ENCODE data around the gene RWDD1. TPM values are rescaled to one million over a fixed set of nuclear protein-coding genes. Genes with fewer than 3 reads are reported as not detected.

The RWDD1 gene
- total RNA-seq, 1 experiment from 2014 or later: 52.3 TPM

- H3K9me3 ChIP-seq (ENCODE audit: low read depth, low read length, poor library complexity, severe bottlenecking): no peaks in the 10 kb centered on the region
- no TSS peak for BruUV-seq (replicated peaks)
- no peak overlapping the region for H3K27ac ChIP-seq (ENCODE audit: low read depth, low read length, poor library complexity, severe bottlenecking)
- DNase-seq (ENCODE audit: low spot score): no peak
- no peaks in the 10 kb centered on the region for H3K27me3 ChIP-seq (replicated peaks; ENCODE audit: insufficient read depth, low read depth, low read length, poor library complexity)
- intact Hi-C loops (cut with micrococcal nuclease; ENCODE audit: unreplicated experiment): no loop called here
- H3K36me3 ChIP-seq (ENCODE audit: insufficient read depth, low read length, poor library complexity, severe bottlenecking): peaks cover 13% of the 10 kb centered on the region
- TF ChIP-seq CTCF (conservative IDR thresholded peaks at IDR 0.05; ENCODE audit: low read depth, low read length): no peak
- TF ChIP-seq EZH2 (IDR thresholded peaks at IDR 0.05; ENCODE audit: borderline replicate concordance, low read depth, low read length, poor library complexity, severe bottlenecking): no peak
- ChIA-PET CTCF (no interaction called here), POLR2A (ENCODE audit: low non-redundant PET) (no interaction called here)
- no peak overlapping the region for H3K4me3 ChIP-seq (ENCODE audit: low read depth, low read length, poor library complexity, severe bottlenecking)
- peaks cover 8% of the 10 kb centered on the region for H3K4me1 ChIP-seq (ENCODE audit: insufficient read depth, low read length, poor library complexity, severe bottlenecking)
Observed at GRCh38 chr6:116578335-116578734, 7.0 kb downstream of the RWDD1 start.

- intact Hi-C loops (cut with micrococcal nuclease; ENCODE audit: unreplicated experiment): no loop called here
- TF ChIP-seq EZH2 (IDR thresholded peaks at IDR 0.05; ENCODE audit: borderline replicate concordance, low read depth, low read length, poor library complexity, severe bottlenecking): no peak
- TF ChIP-seq CTCF (conservative IDR thresholded peaks at IDR 0.05; ENCODE audit: low read depth, low read length): no peak
- no peaks in the 10 kb centered on the region for H3K27me3 ChIP-seq (replicated peaks; ENCODE audit: insufficient read depth, low read depth, low read length, poor library complexity)
- POLR2A ChIA-PET (ENCODE audit: low non-redundant PET): no interaction called here
- no TSS peak for BruUV-seq (replicated peaks)
- CTCF ChIA-PET: no interaction called here
- no peaks in the 10 kb centered on the region for H3K9me3 ChIP-seq (ENCODE audit: low read depth, low read length, poor library complexity, severe bottlenecking)
- H3K27ac ChIP-seq (ENCODE audit: low read depth, low read length, poor library complexity, severe bottlenecking): no peak overlapping the region
- H3K36me3 ChIP-seq (ENCODE audit: insufficient read depth, low read length, poor library complexity, severe bottlenecking): peaks cover 10% of the 10 kb centered on the region
- no peak for DNase-seq (ENCODE audit: low spot score)
- H3K4me1 ChIP-seq (ENCODE audit: insufficient read depth, low read length, poor library complexity, severe bottlenecking): peaks cover 8% of the 10 kb centered on the region
- H3K4me3 ChIP-seq (ENCODE audit: low read depth, low read length, poor library complexity, severe bottlenecking): no peak overlapping the region
Observed at GRCh38 chr6:116579143-116579542, 7.8 kb downstream of the RWDD1 start.

- peaks cover 13% of the 10 kb centered on the region for H3K36me3 ChIP-seq (ENCODE audit: insufficient read depth, low read length, poor library complexity, severe bottlenecking)
- no peak for DNase-seq (ENCODE audit: low spot score)
- no peak overlapping the region for H3K27ac ChIP-seq (ENCODE audit: low read depth, low read length, poor library complexity, severe bottlenecking)
- H3K27me3 ChIP-seq (replicated peaks; ENCODE audit: insufficient read depth, low read depth, low read length, poor library complexity): no peaks in the 10 kb centered on the region
- no peak overlapping the region for H3K4me3 ChIP-seq (ENCODE audit: low read depth, low read length, poor library complexity, severe bottlenecking)
- CTCF ChIA-PET: no interaction called here
- POLR2A ChIA-PET (ENCODE audit: low non-redundant PET): no interaction called here
- TF ChIP-seq EZH2 (IDR thresholded peaks at IDR 0.05; ENCODE audit: borderline replicate concordance, low read depth, low read length, poor library complexity, severe bottlenecking) (no peak), CTCF (conservative IDR thresholded peaks at IDR 0.05; ENCODE audit: low read depth, low read length) (no peak)
- intact Hi-C loops (cut with micrococcal nuclease; ENCODE audit: unreplicated experiment): no loop called here
- BruUV-seq (replicated peaks): no TSS peak
- no peaks in the 10 kb centered on the region for H3K9me3 ChIP-seq (ENCODE audit: low read depth, low read length, poor library complexity, severe bottlenecking)
- H3K4me1 ChIP-seq (ENCODE audit: insufficient read depth, low read length, poor library complexity, severe bottlenecking): peaks cover 5% of the 10 kb centered on the region
Observed at GRCh38 chr6:116580198-116580597, 8.9 kb downstream of the RWDD1 start.

All from A673 (cell line).